ENCODE data around the gene CEPT1. TPM values are rescaled to one million over a fixed set of nuclear protein-coding genes. Genes with fewer than 3 reads are reported as not detected.

The CEPT1 gene
- polyA plus RNA-seq, 1 of the 3 experiments (the other 2 are of a cell fraction): 11.6 TPM

DNA sequence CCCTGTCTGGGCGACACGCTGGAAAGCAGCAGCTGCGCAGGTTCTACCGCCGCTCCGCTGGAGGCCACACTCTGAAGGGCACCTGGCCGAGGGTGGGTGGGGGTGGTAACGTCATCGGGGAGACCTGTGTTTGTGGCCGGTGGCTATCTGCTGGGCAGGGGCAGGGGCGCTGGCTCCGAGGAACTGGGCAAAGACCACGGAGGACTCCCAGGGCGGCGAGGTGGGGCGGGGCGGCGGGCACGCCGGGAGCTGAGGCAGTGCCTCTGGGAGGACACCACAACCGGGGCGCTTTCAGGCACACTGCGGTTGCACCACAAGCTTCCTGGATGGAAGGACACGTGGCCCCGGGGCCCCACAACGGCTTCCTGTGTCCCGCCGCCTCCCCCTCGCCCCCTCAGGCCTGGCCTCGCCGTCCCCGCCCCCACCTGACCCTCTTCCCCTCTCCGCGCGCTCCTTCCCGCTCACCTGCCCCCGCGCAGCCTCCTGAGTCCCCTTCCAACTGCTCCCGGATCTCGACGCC is 63.7 kb downstream of the CEPT1 start:
- H3K79me2 ChIP-seq (ENCODE audit: insufficient read depth): no peaks in the 10 kb centered on the region
- POLR2A ChIA-PET: no interaction called here
- H3F3A ChIP-seq (replicated peaks; ENCODE audit: insufficient read depth): no peaks in the 10 kb centered on the region
- no peaks in the 10 kb centered on the region for H4K20me1 ChIP-seq (ENCODE audit: insufficient read depth)
- H3K4me1 ChIP-seq (ENCODE audit: control insufficient read depth in 1 of 2, insufficient read depth in 2 of 2, low read depth in 1 of 2, low read length in 1 of 2): no peaks in the 10 kb centered on the region; a peak in 1 of 4 replicates
- no peak overlapping the region for H3K9ac ChIP-seq
- WGBS (ENCODE audit: low lambda C conversion rate): 11% methylated on average over 20 of the region's 41 CpGs
- no peaks in the 10 kb centered on the region for H3K9me3 ChIP-seq
- no peaks in the 10 kb centered on the region for H3K36me3 ChIP-seq (replicated peaks in 1 of 2; ENCODE audit: control insufficient read depth in 1 of 2, insufficient read depth in 2 of 2, low read length in 1 of 2)
- H3K4me2 ChIP-seq: peak overlapping the region; percentile 77
- H3K9me2 ChIP-seq: no peaks in the 10 kb centered on the region
- H3K27ac ChIP-seq (ENCODE audit: low read depth in 2 of 2, low read length in 1 of 2): no peak overlapping the region
- DNase-seq: peak; percentile 62
- no peak for TF ChIP-seq ZBTB33 (IDR thresholded peaks at IDR 0.05; ENCODE audit: borderline replicate concordance, low read depth)
- no peak for TF ChIP-seq GATA2 (CRISPR knock-in tag; IDR thresholded peaks at IDR 0.05)
- no peak for TF ChIP-seq CHD2 (IDR thresholded peaks at IDR 0.05; ENCODE audit: low read length, partially characterized antibody)
- TF ChIP-seq RAD21 (IDR thresholded peaks at IDR 0.05; ENCODE audit: low read length): no peak
- no peak for TF ChIP-seq SIN3A (IDR thresholded peaks at IDR 0.05; ENCODE audit: borderline replicate concordance, low read depth, low read length)
- TF ChIP-seq ELF1 (IDR thresholded peaks at IDR 0.05): no peak
- TF ChIP-seq MAX (IDR thresholded peaks at IDR 0.05; ENCODE audit: low read depth): no peak
- no peak for TF ChIP-seq RCOR1 (IDR thresholded peaks at IDR 0.05; ENCODE audit: low read length)
- no peak for TF ChIP-seq TAF1 (IDR thresholded peaks at IDR 0.05; ENCODE audit: borderline replicate concordance, low read depth, low read length)
- no peak for TF ChIP-seq GABPA (IDR thresholded peaks at IDR 0.05; ENCODE audit: low read depth)
- H2AFZ ChIP-seq (ENCODE audit: low read depth): peak overlapping the region; percentile 67; the same call in 1 of the 2 replicates
- CTCF ChIA-PET: interaction anchor here (0.6 to 0.9 kb wide), 2 partner anchors 10 to 19 kb away, joined by 3 to 4 read pairs; no protein-coding TSS in a partner anchor
- H3K4me3 ChIP-seq (ENCODE audit: low read depth in 2 of 2, low read length in 1 of 2): peak overlapping the region; percentile 57 to 58
- no peaks in the 10 kb centered on the region for H3K27me3 ChIP-seq (ENCODE audit: insufficient read depth)

DNA sequence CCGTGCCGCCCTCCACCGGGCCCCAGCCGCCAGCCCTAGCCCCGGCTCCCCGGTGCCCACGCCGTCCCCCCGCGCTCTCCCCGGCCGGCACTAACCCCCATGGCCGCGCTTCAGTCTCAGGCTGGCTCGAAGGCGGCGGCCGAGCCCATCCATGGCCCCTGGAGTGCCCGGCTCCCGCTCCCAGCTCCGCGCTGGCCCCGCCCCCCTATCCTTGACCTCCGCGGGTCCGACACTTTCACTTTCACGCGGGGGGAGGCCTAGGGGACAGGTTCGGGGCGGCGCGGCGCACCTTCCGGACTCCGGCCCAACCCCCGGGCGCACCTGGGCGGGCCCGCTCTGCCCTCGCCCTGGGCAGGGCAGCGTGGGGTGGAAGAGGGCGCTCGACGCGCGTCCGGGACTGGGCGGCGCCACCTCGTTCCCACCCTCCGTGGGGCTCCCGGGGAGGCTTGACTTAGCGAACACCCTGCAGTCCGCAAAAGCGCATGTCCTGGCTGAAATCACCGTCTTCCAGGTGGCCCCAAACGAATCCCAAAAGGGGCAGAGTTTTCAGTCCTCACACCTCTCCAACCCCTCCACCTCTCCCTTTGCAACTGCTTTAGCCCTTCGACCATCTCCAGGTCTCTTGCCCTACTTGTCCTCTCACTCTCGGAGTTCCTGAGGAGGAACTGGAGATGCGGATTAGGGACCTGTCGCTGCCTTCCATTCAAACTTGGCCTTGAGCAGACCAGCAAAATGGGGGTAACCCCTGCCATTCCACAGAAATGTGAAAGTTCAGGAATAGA is 64.4 kb downstream of the CEPT1 start:
- Histone ChIP-seq H3K27me3 (ENCODE audit: insufficient read depth) (no peaks in the 10 kb centered on the region), H3K9me3 (no peaks in the 10 kb centered on the region), H2AFZ (ENCODE audit: low read depth) (peak overlapping the region; percentile 67), H3K27ac (ENCODE audit: low read depth in 2 of 2, low read length in 1 of 2) (no peak overlapping the region), H3K36me3 (replicated peaks in 1 of 2; ENCODE audit: control insufficient read depth in 1 of 2, insufficient read depth in 2 of 2, low read length in 1 of 2) (no peaks in the 10 kb centered on the region), H3K4me1 (ENCODE audit: control insufficient read depth in 1 of 2, insufficient read depth in 2 of 2, low read depth in 1 of 2, low read length in 1 of 2) (no peaks in the 10 kb centered on the region; a peak in 1 of 4 replicates), H3K79me2 (ENCODE audit: insufficient read depth) (no peaks in the 10 kb centered on the region), H3K4me3 (ENCODE audit: low read depth in 2 of 2, low read length in 1 of 2) (peak overlapping the region; percentile 57 to 58), H4K20me1 (ENCODE audit: insufficient read depth) (no peaks in the 10 kb centered on the region), H3K4me2 (peak overlapping the region; percentile 77), H3F3A (replicated peaks; ENCODE audit: insufficient read depth) (no peaks in the 10 kb centered on the region), H3K9ac (no peak overlapping the region), H3K9me2 (no peaks in the 10 kb centered on the region)
- TF ChIP-seq RXRA (IDR thresholded peaks at IDR 0.05; ENCODE audit: borderline replicate concordance, low read depth) (no peak), TEAD4 (IDR thresholded peaks at IDR 0.05; ENCODE audit: borderline replicate concordance, insufficient read depth) (no peak), POLR2AphosphoS5 (IDR thresholded peaks at IDR 0.05; ENCODE audit: low read depth, low read length) (no peak), USF2 (IDR thresholded peaks at IDR 0.05; ENCODE audit: borderline replicate concordance, low read depth, low read length) (no peak), MAX (IDR thresholded peaks at IDR 0.05; ENCODE audit: low read depth) (peak; percentile 27; the same call in 1 of the 2 replicates)
- peak; percentile 73 for DNase-seq
- POLR2A ChIA-PET: no interaction called here
- CTCF ChIA-PET: interaction anchor here (0.6 to 0.9 kb wide), 2 partner anchors 10 to 19 kb away, joined by 3 to 4 read pairs; no protein-coding TSS in a partner anchor
- 43% methylated on average over 7 of the region's 61 CpGs for WGBS (ENCODE audit: low lambda C conversion rate)
